Upper lobe of right lung (tissue), 1 donor: Measurements from ENCODE around the gene XYLT2. TPM values are rescaled to one million over a fixed set of nuclear protein-coding genes. Genes with fewer than 3 reads are reported as not detected.
"Not testable (repeated sequence)": the region's sequence is repeated elsewhere in the genome, so short reads cannot be mapped to it uniquely, and the experiment has no call there.

Experiments
- ATAC-seq: fragments of 200-7000 bp; cut with Tn5 transposase; one replicate; pipeline ENCODE4 v1.9.1; 2020; ENCODE audit warnings: mild to moderate bottlenecking, moderate library complexity
- DNase-seq: peaks from one replicate; pipeline ENCODE4 v3.0.0-alpha.2; 2020
- H3K27ac ChIP-seq: fragments of 200-600 bp; one replicate; pipeline ENCODE4 v1.8.0; 2022
- H3K27me3 ChIP-seq: fragments of 200-600 bp; one replicate; pipeline ENCODE4 v1.8.0; 2022; ENCODE audit warnings: mild to moderate bottlenecking
- H3K36me3 ChIP-seq: fragments of 200-600 bp; one replicate; pipeline ENCODE4 v1.8.0; 2022
- H3K4me1 ChIP-seq: fragments of 200-600 bp; one replicate; pipeline ENCODE4 v1.8.0; 2022
- H3K4me3 ChIP-seq: fragments of 200-600 bp; one replicate; pipeline ENCODE4 v1.8.0; 2022; ENCODE audit warnings: mild to moderate bottlenecking
- H3K9me3 ChIP-seq: fragments of 200-600 bp; one replicate; pipeline ENCODE4 v1.8.0; 2022
- CTCF ChIP-seq: fragments of 200-600 bp; IDR thresholded peaks from one replicate; pipeline ENCODE4 v1.8.0; 2022; ENCODE audit warnings: antibody characterized with exemption
- intact Hi-C: fragments of 100-400 bp; cut with DNase I; formaldehyde crosslinking; loops from one replicate; pipeline ENCODE4 v1.11.0; 2022
- long read RNA-seq: library from polyadenylated mRNA; unstranded; transcript quantifications from one replicate; pipeline ENCODE4 v2.0.0, GENCODE V29; 2021
- total RNA-seq: library from RNA; stranded (reverse); fragmentation: NEBNext Ultra II Directional; extraction: Animal tissue kit (Norgen Biotek cat#: 25700); gene quantifications from one replicate; pipeline ENCODE4 v1.2.1, GENCODE V29; 2021
- donor health status: DM: no; HTN: yes; CAD: no; lungs with severe emphysema.

XYLT2 gene
- total RNA-seq, result 20.3 TPM
- long read RNA-seq, transcript XYLT2-206 (1 exons, 2,174 nt), result minor isoform, 5 of 24 reads
- long read RNA-seq, transcript XYLT2-201 (11 exons, 3,507 nt), result major isoform, 8 of 24 reads
- long read RNA-seq, partial matches to known transcripts, result 8 of 24 reads
- long read RNA-seq, other reads (novel, unspliced or antisense), result 3 of 24 reads

DNA sequence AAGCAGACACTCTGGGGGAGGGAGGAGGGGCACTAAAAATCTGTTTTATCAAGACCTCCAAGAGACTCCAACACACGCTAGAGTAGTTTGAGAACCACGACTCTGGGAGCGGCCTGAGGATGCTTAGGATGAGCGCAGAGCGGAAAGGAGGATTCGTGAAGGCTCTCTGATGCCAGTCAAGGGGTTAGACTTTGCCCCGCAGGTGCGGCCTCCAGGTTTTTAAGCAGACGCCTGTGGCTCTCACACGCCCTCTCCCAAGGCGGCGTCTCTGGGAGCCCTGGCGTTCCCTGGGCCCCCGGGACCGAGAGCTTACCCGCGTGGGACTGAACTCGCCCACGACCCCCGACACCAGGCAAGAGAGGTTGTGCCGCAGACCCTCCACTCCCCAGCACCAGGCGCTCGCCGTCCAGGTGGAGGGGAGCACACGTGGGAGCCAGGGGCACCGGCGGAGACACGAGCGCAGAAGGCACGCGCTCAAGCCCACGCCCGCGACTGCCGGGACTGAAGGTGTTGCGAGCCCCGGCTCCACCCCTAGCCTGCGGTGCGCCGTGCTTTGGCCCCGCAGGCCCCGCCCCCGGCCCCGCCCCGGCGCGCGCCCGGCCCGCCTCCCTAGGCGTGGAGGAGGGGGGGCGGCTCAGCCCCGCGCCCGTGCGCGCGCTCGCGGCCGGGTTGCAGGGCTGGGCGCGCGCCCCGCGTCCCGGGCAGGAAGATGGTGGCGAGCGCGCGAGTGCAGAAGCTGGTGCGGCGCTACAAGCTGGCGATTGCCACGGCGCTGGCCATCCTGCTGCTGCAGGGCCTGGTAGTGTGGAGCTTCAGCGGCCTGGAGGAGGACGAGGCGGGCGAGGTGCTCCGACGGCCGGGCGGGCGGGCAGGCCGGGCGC, at the start of gene XYLT2:
XYLT2 (plus strand) TSS at position 695 of the 881 bp plus-strand sequence; CDS start at position 710, 15 bp downstream.
- DNase-seq (peak; percentile 93), ATAC-seq (peak; percentile 98)
- H3K36me3 ChIP-seq, result no peaks in the 10 kb centered on the region
- no peaks in the 10 kb centered on the region for H3K27me3 ChIP-seq
- peak within 1 kb of the TSS; percentile 70 for H3K27ac ChIP-seq
- peak within 1 kb of the TSS; percentile 90 for H3K4me3 ChIP-seq
- peaks cover 13% of the 10 kb centered on the region for H3K4me1 ChIP-seq
- no peak for TF ChIP-seq CTCF
- H3K9me3 ChIP-seq, result no peaks in the 10 kb centered on the region
- intact Hi-C loops, result no loop called here

GRCh38 chr17:50297407-50297865, 48.5 kb upstream of the XYLT2 start:
- Histone ChIP-seq H3K9me3 (no peaks in the 10 kb centered on the region), H3K36me3 (no peaks in the 10 kb centered on the region), H3K4me1 (no peaks in the 10 kb centered on the region), H3K27me3 (no peaks in the 10 kb centered on the region), H3K27ac (no peak overlapping the region), H3K4me3 (no peak overlapping the region)
- TF ChIP-seq CTCF, result peak; percentile 95
- ATAC-seq (peak; percentile 99), DNase-seq (peak; percentile 89)
- intact Hi-C loops, result loop anchor here (5.0 kb wide), 1 partner anchor 95 kb away; the partner anchor contains the start of gene COL1A1

GRCh38 chr17:50298018-50298417, 47.9 kb upstream of the XYLT2 start:
- no peak overlapping the region for H3K4me3 ChIP-seq
- TF ChIP-seq CTCF, result no peak
- no peaks in the 10 kb centered on the region for H3K27me3 ChIP-seq
- ATAC-seq (no peak), DNase-seq (no peak)
- no peaks in the 10 kb centered on the region for H3K36me3 ChIP-seq
- no peaks in the 10 kb centered on the region for H3K4me1 ChIP-seq
- H3K9me3 ChIP-seq, result no peaks in the 10 kb centered on the region
- H3K27ac ChIP-seq, result no peak overlapping the region
- intact Hi-C loops, result loop anchor here (5.0 kb wide), 1 partner anchor 96 kb away; the partner anchor contains the start of gene COL1A1

DNA sequence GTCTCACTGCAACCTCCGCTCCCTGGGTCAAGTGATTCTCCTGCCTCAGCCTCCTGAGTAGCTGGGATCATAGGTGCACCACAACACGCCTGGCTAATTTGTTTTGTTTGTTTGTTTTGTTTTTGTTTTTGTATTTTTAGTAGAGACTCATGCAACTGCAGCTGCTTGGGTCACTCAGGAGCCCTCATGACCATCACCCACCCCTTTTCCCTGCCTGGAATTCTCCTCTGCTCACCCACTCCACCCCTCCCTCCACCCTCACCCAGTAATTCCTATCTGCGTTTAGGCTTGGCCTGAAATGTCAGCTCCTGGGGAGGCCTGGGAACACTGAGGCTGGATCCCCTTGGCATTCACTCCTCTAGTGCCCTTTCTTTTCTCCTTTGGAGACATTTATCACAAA, 46.1 kb upstream of the XYLT2 start:
- ATAC-seq, result no peak
- DNase-seq, result no peak
- Histone ChIP-seq H3K27ac (no peak overlapping the region), H3K4me3 (no peak overlapping the region), H3K36me3 (no peaks in the 10 kb centered on the region), H3K27me3 (no peaks in the 10 kb centered on the region), H3K9me3 (no peaks in the 10 kb centered on the region), H3K4me1 (peaks cover 3% of the 10 kb centered on the region)
- TF ChIP-seq CTCF, result no peak
- intact Hi-C loops, result loop anchor here (5.0 kb wide), 1 partner anchor 97 kb away; the partner anchor contains the start of gene COL1A1

GRCh38 chr17:50300824-50301223, 45.1 kb upstream of the XYLT2 start:
- H3K4me1 ChIP-seq, ATAC-seq, H3K27ac ChIP-seq, DNase-seq, intact Hi-C loops, H3K36me3 ChIP-seq, H3K27me3 ChIP-seq, H3K4me3 ChIP-seq, H3K9me3 ChIP-seq: not testable (repeated sequence)
